ENCODE measurements around the gene ABCC11. TPM values are rescaled to one million over a fixed set of nuclear protein-coding genes. Genes with fewer than 3 reads are reported as not detected.
"Not testable (repeated sequence)": the region's sequence is repeated elsewhere in the genome, so short reads cannot be mapped to it uniquely, and the experiment has no call there.

The ABCC11 gene
- total RNA-seq, 4 donors from 2014 or later: 0.09 to 0.57 (median 0.19) TPM; not detected in 1

- 38 to 53% methylated on average over 1 of the region's 1 CpG for WGBS, 2 donors
- TF ChIP-seq CTCF (IDR thresholded peaks at IDR 0.05) (no peak), POLR2A (IDR thresholded peaks at IDR 0.05) (no peak)
These were observed 79.3 kb downstream of the ABCC11 start for GRCh38 chr16:48168075-48168474.

GRCh38 chr16:48166617-48167016 lies 80.7 kb downstream of the ABCC11 start:
- H3K4me1 ChIP-seq: peaks cover 0 to 12% (median 0%) of the 10 kb centered on the region in 3 donors
- H3K4me3 ChIP-seq, H3K9me3 ChIP-seq, H3K27me3 ChIP-seq, DNase-seq, H3K36me3 ChIP-seq, H3K27ac ChIP-seq: not testable (repeated sequence)
- intact Hi-C loops (cut with DNase I): loop anchor here (10.0 kb wide), 1 partner anchor 1212 kb away; no protein-coding TSS in a partner anchor
- 83 to 85% methylated on average over 5 of the region's 5 CpGs for WGBS, 2 donors

More at GRCh38 chr16:48168075-48168474, 79.3 kb downstream of the ABCC11 start:
- no peak overlapping the region for H3K27ac ChIP-seq
- no peaks in the 10 kb centered on the region for H3K36me3 ChIP-seq
- H3K4me3 ChIP-seq: no peak overlapping the region
- intact Hi-C loops (cut with DNase I): loop anchor here (10.0 kb wide), 1 partner anchor 1213 kb away; no protein-coding TSS in a partner anchor
- H3K9me3 ChIP-seq: no peaks in the 10 kb centered on the region
- H3K27me3 ChIP-seq: no peaks in the 10 kb centered on the region
- no peak for DNase-seq
- H3K4me1 ChIP-seq: peaks cover 0 to 12% (median 0%) of the 10 kb centered on the region in 3 donors

- DNase-seq: no peak
- H3K4me3 ChIP-seq: no peak overlapping the region
- TF ChIP-seq CTCF (IDR thresholded peaks at IDR 0.05) (no peak), POLR2A (IDR thresholded peaks at IDR 0.05) (no peak)
- H3K36me3 ChIP-seq: no peaks in the 10 kb centered on the region
- intact Hi-C loops (cut with DNase I): loop anchor here (10.0 kb wide), 1 partner anchor 1211 kb away; no protein-coding TSS in a partner anchor
- no peaks in the 10 kb centered on the region for H3K9me3 ChIP-seq
- 71 to 87% methylated on average over 4 of the region's 4 CpGs for WGBS, 2 donors
- H3K4me1 ChIP-seq: peaks cover 0 to 12% (median 0%) of the 10 kb centered on the region in 3 donors
- H3K27ac ChIP-seq: no peak overlapping the region
- H3K27me3 ChIP-seq: no peaks in the 10 kb centered on the region
These were observed 81.3 kb downstream of the ABCC11 start for GRCh38 chr16:48165961-48166578.

GRCh38 chr16:48164907-48165715 lies 82.2 kb downstream of the ABCC11 start:
- DNase-seq: peak; percentile 12
- 39 to 49% methylated on average over 10 to 11 of the region's 16 CpGs for WGBS, 2 donors
- Histone ChIP-seq H3K4me1 (peaks cover 0 to 12% (median 0%) of the 10 kb centered on the region in 3 donors), H3K36me3 (no peaks in the 10 kb centered on the region), H3K27me3 (no peaks in the 10 kb centered on the region), H3K9me3 (no peaks in the 10 kb centered on the region), H3K27ac (no peak overlapping the region), H3K4me3 (no peak overlapping the region)
- peak in 5 of 6 experiments; percentile 73 to 85 (median 80) for TF ChIP-seq CTCF (IDR thresholded peaks at IDR 0.05)
- TF ChIP-seq POLR2A (IDR thresholded peaks at IDR 0.05): no peak
- intact Hi-C loops (cut with DNase I): loop anchor here (5.0 to 10.0 kb wide), 2 partner anchors 1023 to 1210 kb away; partner anchors contain the start of gene NETO2

- TF ChIP-seq CTCF (IDR thresholded peaks at IDR 0.05) (no peak), POLR2A (IDR thresholded peaks at IDR 0.05) (no peak)
- Histone ChIP-seq H3K27me3 (peaks cover 0 to 10% (median 0%) of the 10 kb centered on the region in 4 donors), H3K4me3 (no peak overlapping the region), H3K4me1 (peaks cover 0 to 12% (median 0%) of the 10 kb centered on the region in 3 donors), H3K36me3 (no peaks in the 10 kb centered on the region), H3K9me3 (no peaks in the 10 kb centered on the region), H3K27ac (no peak overlapping the region)
- intact Hi-C loops (cut with DNase I): loop anchor here (5.0 to 10.0 kb wide), 2 partner anchors 1021 to 1208 kb away; partner anchors contain the start of gene NETO2
- 69 to 84% methylated on average over 6 to 8 of the region's 9 CpGs for WGBS, 2 donors
- no peak for DNase-seq
These were observed 84.4 kb downstream of the ABCC11 start for GRCh38 chr16:48162839-48163410.
